Suppressor macrophage treated with lipopolysaccharide for 1 hour (primary cell): Measurements from ENCODE around the gene TFAP2E.

Experiments used
- DNase-seq, 3 donors: peaks; one replicate each; pipeline ENCODE4 v3.0.0-alpha.2; 2020 to 2022

The TFAP2E gene

GRCh38 chr1:35557611-35558373, 15.3 kb upstream of the TFAP2E start, which contains the start of gene NCDN:
TSS of gene NCDN (plus strand) at chr1:35557799. CDS start at chr1:35558191, 392 bp downstream.
- peak; percentile 96 to 99 (median 99) for DNase-seq

DNA sequence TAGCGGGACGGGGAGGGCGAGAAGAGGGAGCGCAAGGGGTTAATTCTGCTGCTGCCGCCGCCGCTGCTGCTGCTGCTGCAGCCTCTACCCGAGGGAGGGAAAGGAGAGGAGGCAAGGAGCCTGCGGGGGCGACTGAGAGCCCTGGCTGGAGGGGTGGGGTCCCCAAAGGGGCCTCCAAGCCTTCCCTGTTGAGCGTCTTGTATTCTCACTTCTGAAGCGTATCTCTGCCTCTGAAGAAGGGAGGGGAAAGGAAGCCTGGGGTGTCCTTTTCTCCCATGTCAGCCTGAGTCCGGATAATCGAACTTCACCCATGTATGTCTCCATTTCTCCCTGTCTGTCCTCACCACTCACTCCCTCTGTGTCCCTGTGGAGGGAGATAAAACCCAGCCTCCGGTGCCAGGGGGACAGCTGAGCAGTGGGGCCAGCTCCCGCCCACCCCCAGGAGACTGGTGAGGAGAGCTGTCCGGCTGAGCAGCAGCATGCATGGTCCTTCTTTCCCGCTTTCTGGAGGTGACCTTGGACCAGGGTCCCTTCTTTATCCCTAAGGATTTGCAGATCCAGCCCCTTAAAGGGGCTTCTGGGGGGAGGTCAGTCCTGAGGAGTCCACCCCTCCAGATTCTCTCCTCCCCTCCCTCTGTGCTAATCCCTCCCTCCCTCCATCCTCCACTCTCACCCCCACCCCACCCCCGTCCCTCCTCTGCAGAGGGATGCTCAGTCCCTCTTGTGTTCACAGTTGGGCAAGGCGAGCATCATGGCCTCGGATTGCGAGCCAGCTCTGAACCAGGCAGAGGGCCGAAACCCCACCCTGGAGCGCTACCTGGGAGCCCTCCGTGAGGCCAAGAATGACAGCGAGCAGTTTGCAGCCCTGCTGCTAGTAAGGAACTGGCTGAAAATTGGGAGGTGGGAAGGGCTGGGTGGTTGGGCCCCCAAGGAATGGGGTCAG, 14.5 kb upstream of the TFAP2E start:
- DNase-seq: peak in 1 of 3 donors; percentile 33

DNA sequence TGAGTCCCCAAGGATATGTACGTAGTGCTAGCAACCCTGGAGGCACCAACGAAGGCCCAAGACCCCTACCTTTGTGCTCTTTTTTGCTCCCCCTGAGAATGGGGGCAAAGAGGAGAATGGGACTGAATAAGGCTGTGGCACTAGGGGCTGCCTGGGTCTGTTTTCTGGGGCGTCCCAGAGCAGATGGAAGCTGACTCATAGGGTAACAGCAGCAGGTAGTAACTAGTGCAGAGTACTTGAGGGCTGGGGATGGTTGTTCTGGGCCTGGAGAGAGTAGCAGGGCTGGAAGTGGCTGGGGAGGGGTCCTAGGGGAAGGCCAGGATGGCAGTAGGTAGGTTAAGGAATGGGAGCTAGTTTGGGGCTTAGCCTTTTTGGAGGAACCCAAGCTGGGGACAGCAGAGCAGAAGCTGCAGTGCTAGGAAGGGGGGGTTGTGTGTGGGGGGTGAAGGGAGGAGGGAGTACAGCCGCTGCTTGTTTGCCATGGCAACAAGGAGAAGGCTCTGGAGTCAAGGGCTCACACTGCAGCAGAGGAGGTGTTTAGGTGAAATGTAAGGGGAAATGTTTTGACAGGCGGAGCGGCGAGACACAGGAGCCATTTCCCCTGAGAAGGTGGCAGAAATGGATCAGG, 13.7 kb upstream of the TFAP2E start:
- no peak for DNase-seq

DNA sequence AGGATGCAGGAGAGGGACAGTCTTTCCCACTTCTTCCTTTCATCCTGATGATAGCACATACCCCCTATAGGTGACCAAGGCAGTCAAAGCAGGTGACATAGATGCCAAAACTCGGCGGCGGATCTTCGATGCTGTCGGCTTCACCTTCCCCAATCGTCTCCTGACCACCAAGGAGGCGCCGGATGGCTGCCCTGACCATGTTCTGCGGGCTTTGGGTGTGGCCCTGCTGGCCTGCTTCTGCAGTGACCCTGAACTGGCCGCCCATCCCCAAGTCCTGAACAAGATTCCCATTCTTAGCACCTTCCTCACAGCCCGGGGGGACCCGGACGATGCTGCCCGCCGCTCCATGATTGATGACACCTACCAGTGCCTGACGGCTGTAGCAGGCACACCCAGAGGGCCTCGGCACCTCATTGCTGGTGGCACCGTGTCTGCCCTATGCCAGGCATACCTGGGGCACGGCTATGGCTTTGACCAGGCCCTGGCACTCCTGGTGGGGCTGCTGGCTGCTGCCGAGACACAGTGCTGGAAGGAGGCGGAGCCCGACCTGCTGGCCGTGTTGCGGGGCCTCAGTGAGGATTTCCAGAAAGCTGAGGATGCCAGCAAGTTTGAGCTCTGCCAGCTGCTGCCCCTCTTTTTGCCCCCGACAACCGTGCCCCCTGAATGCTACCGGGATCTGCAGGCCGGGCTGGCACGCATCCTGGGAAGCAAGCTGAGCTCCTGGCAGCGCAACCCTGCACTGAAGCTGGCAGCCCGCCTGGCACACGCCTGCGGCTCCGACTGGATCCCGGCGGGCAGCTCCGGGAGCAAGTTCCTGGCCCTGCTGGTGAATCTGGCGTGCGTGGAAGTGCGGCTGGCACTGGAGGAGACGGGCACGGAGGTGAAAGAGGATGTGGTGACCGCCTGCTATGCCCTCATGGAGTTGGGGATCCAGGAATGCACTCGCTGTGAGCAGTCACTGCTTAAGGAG, 12.6 kb upstream of the TFAP2E start:
- no peak for DNase-seq

- no peak for DNase-seq
These were observed 11.7 kb upstream of the TFAP2E start for GRCh38 chr1:35561297-35561971.

DNA sequence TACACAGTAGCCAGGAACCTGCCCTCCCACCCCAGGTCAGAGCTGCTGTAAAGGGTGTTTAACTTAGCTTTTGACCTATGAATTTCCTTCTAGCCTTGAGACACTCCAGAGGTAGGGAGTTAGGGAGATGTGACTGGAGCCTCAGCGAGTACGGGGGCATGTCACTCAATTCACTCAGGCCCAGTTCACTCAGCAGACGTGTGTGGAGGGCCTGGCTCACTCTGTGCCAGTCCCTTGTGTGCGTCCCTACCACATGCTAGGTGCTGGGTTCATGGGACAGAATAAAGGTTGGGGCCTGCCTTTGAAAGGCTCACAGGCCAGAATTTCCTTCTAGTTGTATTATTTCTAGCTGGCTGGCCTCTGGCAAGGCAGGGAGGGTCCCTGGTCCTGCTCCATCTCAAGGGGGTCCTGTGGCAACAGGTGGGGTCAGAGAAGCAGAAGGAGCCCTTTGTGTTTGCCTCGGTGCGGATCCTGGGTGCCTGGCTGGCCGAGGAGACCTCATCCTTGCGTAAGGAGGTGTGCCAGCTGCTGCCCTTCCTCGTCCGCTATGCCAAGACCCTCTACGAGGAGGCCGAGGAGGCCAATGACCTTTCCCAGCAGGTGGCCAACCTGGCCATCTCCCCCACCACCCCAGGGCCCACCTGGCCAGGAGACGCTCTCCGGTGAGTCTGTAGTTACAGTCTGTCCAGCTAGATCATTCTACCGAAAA, 11.0 kb upstream of the TFAP2E start:
- no peak for DNase-seq

- DNase-seq: no peak
These were observed 9.9 kb upstream of the TFAP2E start for GRCh38 chr1:35563166-35563565.

GRCh38 chr1:35564037-35564883, 8.9 kb upstream of the TFAP2E start:
- DNase-seq: peak; percentile 80 to 91 (median 88)

GRCh38 chr1:35564884-35565741, 8.0 kb upstream of the TFAP2E start:
- no peak for DNase-seq

GRCh38 chr1:35565742-35566133, 7.4 kb upstream of the TFAP2E start:
- DNase-seq: no peak

DNA sequence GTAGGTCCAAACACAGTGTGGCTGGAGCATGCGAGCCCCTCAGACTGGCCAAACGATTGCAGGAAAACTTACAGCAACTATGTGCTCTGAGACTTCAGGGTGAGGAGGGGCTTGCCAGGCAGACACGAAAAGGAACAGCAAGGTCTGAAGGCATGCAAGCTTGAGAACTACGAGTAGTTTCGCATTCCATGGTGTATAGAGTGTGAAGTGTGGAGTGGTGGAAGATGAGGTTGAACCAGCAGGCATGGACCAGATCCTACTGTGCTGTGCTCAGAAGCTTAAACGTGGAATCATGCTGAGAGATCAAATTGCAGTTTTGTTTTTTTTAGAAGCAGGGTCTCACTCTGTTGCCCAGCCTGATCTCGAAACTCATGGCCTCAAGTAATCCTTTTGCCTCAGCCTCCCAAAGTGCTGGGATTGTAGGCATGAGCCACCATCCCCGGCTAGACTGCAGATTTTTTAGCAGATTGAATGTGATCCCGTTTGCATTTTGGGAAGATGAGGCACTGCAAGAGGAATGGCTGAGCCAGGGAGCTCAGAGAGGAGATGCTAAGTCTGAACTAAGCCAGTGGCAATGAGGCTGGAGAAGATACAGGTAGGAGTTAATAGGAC, 5.1 kb upstream of the TFAP2E start:
- DNase-seq: no peak

GRCh38 chr1:35568975-35569395, 4.1 kb upstream of the TFAP2E start:
- DNase-seq: peak; percentile 73 to 80 (median 77)

DNA sequence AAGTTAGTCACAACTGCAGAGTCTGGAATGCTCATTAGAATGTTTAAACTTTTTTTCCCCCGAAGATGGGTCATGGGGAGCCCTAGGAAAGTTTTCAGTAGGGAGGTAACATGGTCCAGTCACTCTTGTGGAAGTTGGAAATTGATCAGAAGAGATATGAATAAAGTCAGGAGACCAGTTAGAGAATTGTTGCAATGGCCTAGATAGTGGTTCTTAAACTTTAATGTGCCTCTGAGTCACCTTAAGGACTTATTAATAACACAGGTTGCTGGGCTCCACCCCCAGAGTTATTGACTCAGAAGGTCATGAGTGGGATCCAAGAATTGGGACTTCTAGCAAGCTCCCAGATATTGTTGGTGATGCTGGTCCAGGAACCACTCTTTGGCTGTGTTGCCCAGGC, 3.2 kb upstream of the TFAP2E start:
- DNase-seq: peak; percentile 34 to 61 (median 55)

DNA sequence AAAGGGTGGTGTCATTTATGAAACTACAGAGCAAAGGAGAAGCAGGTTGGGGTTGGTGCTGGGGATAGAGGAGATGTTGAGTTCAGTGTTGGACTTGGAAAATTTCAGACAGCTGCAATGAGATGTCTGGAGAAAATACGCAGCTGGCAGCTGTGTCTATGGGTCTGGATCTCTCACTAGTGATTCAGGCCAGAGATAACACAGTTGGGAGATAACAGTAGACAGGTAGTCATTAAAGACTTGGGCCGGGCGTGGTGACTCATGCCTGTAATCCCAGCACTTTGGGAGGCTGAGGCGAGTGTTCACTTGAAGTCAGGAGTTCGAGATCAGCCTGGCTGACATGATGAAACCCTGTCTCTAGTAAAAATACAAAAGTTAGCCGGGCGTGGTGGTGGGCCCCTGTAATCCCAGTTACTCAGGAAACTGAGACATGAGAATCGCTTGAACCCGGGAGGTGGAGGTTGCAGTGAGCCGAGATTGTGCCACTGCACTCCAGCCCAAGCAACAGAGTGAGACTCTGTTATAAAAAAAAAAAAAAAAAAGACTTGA, 2.5 kb upstream of the TFAP2E start:
- DNase-seq: no peak

DNA sequence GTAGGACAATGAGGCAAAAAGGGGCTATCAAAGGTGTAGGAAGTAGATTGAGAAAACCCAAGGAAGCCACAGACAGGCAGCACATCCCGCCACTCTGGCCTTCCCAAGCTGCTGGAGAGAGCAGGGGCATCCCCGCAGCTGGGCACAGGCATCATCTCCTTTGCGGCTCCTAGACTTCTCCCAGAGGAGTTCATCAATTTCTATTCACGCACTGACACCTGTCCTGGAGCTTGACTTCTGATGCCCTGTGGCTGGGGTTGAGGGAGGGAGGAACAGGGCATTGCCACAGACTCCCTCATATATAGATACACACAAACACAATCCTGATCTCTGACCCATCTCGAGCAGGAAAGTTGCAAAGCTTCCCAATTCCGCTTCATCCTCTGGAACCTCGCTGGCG, 1.9 kb upstream of the TFAP2E start:
- no peak for DNase-seq

- no peak for DNase-seq
These were observed 818 bp upstream of the TFAP2E start for GRCh38 chr1:35572296-35572695.

DNA sequence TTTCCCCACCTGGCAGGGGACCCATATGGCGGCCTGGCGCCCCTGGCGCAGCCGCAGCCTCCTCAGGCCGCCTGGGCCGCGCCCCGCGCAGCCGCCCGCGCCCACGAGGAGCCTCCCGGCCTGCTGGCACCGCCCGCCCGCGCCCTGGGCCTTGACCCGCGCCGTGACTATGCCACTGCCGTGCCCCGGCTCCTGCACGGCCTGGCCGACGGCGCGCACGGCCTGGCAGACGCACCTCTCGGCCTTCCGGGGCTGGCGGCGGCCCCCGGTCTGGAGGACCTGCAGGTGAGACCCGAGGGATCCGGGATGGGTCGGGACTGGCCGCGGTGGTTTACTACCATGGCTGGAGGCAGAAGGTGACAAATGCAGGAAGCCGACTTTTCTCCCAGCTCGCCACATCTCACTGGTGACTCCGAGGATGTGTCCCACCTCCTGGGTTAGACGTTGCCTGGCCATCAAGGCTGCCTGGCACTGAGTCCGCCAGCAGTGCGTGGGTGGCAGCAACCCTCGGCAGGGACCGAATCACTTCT, 1.1 kb downstream of the TFAP2E start:
- no peak for DNase-seq
